H9 (cell line): ENCODE measurements around the gene LIPM. TPM values are rescaled to one million over a fixed set of nuclear protein-coding genes. Genes with fewer than 3 reads are reported as not detected.

Experiments
- DNase-seq: peaks from one replicate; pipeline ENCODE4 v3.0.0-alpha.2; 2017
- H2AFZ ChIP-seq: one replicate; pipeline ENCODE4 v1.6.1; 2013; ENCODE audit warnings: mild to moderate bottlenecking, low read length, control low read depth, moderate library complexity
- H2AK5ac ChIP-seq: 2 replicates; pipeline ENCODE4 v1.6.1; 2013; ENCODE audit warnings: low read length, control low read depth, mixed read lengths; ENCODE audit not compliant: insufficient read length
- H2BK120ac ChIP-seq: one replicate; pipeline ENCODE4 v1.6.1; 2013; ENCODE audit warnings: low read depth, mild to moderate bottlenecking, low read length, control low read depth, inconsistent platforms; ENCODE audit not compliant: poor library complexity, severe bottlenecking
- H2BK12ac ChIP-seq: 2 replicates; pipeline ENCODE4 v1.6.1; 2013; ENCODE audit warnings: low read length, control low read depth, mixed read lengths, low read depth; ENCODE audit not compliant: insufficient read length
- H2BK15ac ChIP-seq: 2 replicates; pipeline ENCODE4 v1.6.1; 2013; ENCODE audit warnings: low read depth, low read length, control low read depth
- H2BK20ac ChIP-seq: one replicate; pipeline ENCODE4 v1.6.1; 2013; ENCODE audit warnings: low read depth, mild to moderate bottlenecking, low read length, control low read depth, inconsistent platforms; ENCODE audit not compliant: poor library complexity, severe bottlenecking
- H2BK5ac ChIP-seq: 2 replicates; pipeline ENCODE4 v1.6.1; 2013; ENCODE audit warnings: low read length, control low read depth, mixed read lengths; ENCODE audit not compliant: insufficient read length
- H3K14ac ChIP-seq: 2 replicates; pipeline ENCODE4 v1.6.1; 2013; ENCODE audit warnings: low read length, control low read depth; ENCODE audit not compliant: insufficient read depth
- H3K18ac ChIP-seq: 2 replicates; pipeline ENCODE4 v1.6.1; 2013; ENCODE audit warnings: low read depth, mild to moderate bottlenecking, mixed read lengths, low read length, control low read depth; ENCODE audit not compliant: insufficient read length
- H3K23ac ChIP-seq: 2 replicates; pipeline ENCODE4 v1.6.1; 2013; ENCODE audit warnings: low read length, control low read depth, mixed read lengths, low read depth; ENCODE audit not compliant: insufficient read length
- H3K23me2 ChIP-seq: 2 replicates; pipeline ENCODE4 v1.6.1; 2013; ENCODE audit warnings: low read depth, mild to moderate bottlenecking, mixed read lengths, low read length, control low read depth; ENCODE audit not compliant: insufficient read length, poor library complexity, severe bottlenecking
- H3K27ac ChIP-seq: 2 replicates; pipeline ENCODE4 v1.5.1; 2013; ENCODE audit warnings: low read length, control low read depth, mixed read lengths, low read depth; ENCODE audit not compliant: insufficient read length
- H3K27me3 ChIP-seq: 2 replicates; pipeline ENCODE4 v1.6.1; 2013; ENCODE audit warnings: low read length, control low read depth, inconsistent platforms; ENCODE audit not compliant: insufficient read depth
- H3K4ac ChIP-seq: 2 replicates; pipeline ENCODE4 v1.6.1; 2013; ENCODE audit warnings: low read depth, mild to moderate bottlenecking, control low read depth, inconsistent platforms, low read length, moderate library complexity
- H3K4me1 ChIP-seq: 2 replicates; pipeline ENCODE4 v1.6.1; 2013; ENCODE audit warnings: low read length, control low read depth, inconsistent platforms; ENCODE audit not compliant: insufficient read depth
- H3K4me2 ChIP-seq: 2 replicates; pipeline ENCODE4 v1.6.1; 2013; ENCODE audit warnings: low read length, control low read depth, mixed read lengths; ENCODE audit not compliant: insufficient read length, insufficient read depth
- H3K56ac ChIP-seq: 2 replicates; pipeline ENCODE4 v1.6.1; 2013; ENCODE audit warnings: low read depth, mild to moderate bottlenecking, mixed read lengths, low read length, control low read depth; ENCODE audit not compliant: insufficient read length
- H3K79me1 ChIP-seq: 2 replicates; pipeline ENCODE4 v1.6.1; 2013; ENCODE audit warnings: low read depth, mild to moderate bottlenecking, moderate library complexity, low read length, control low read depth, inconsistent platforms; ENCODE audit not compliant: insufficient read depth, poor library complexity, severe bottlenecking
- H3K79me2 ChIP-seq: 2 replicates; pipeline ENCODE4 v1.6.1; 2013; ENCODE audit warnings: low read length, control low read depth, inconsistent platforms; ENCODE audit not compliant: insufficient read depth
- H3K9ac ChIP-seq: 2 replicates; pipeline ENCODE4 v1.6.1; 2013; ENCODE audit warnings: low read length, control low read depth, mixed read lengths; ENCODE audit not compliant: insufficient read length; ENCODE audit errors: extremely low read depth
- H3K9me3 ChIP-seq: one replicate; pipeline ENCODE4 v1.6.1; 2013; ENCODE audit warnings: low read depth, low read length, inconsistent platforms; ENCODE audit not compliant: control insufficient read depth
- H3T11ph ChIP-seq: one replicate; pipeline ENCODE4 v1.6.1; 2013; ENCODE audit warnings: mild to moderate bottlenecking, low read length, control low read depth, inconsistent platforms
- H4K20me1 ChIP-seq: one replicate; pipeline ENCODE4 v1.6.1; 2013; ENCODE audit not compliant: control insufficient read depth, insufficient read length, insufficient read depth
- H4K5ac ChIP-seq: 2 replicates; pipeline ENCODE4 v1.6.1; 2013; ENCODE audit warnings: low read depth, mild to moderate bottlenecking, mixed read lengths, low read length, control low read depth; ENCODE audit not compliant: insufficient read length
- H4K8ac ChIP-seq: replicated peaks from 2 replicates; pipeline ENCODE4 v1.6.1; 2013; ENCODE audit warnings: low read length, control low read depth, mixed read lengths, low read depth; ENCODE audit not compliant: insufficient read length
- H4K91ac ChIP-seq: 2 replicates; pipeline ENCODE4 v1.6.1; 2013; ENCODE audit warnings: low read depth, mild to moderate bottlenecking, moderate library complexity, mixed read lengths, low read length, control low read depth; ENCODE audit not compliant: insufficient read length
- H3K27ac Mint-ChIP-seq, 3 experiments: 2 replicates in 2 of 3; 3 replicates in 1 of 3; pipeline ENCODE4 v1.8.0; 2020 to 2021; ENCODE audit warnings: mixed read lengths in 3 of 3, mild to moderate bottlenecking in 1 of 3, moderate library complexity in 1 of 3
- H3K27me3 Mint-ChIP-seq: 2 replicates; pipeline ENCODE4 v1.8.0; 2021; ENCODE audit warnings: low read depth, mild to moderate bottlenecking, moderate library complexity, mixed read lengths
- H3K36me3 Mint-ChIP-seq, 3 experiments: 2 replicates in 2 of 3; 3 replicates in 1 of 3; pipeline ENCODE4 v1.8.0; 2020 to 2021; ENCODE audit warnings: low read depth in 3 of 3, mixed read lengths in 3 of 3; ENCODE audit not compliant: insufficient read depth in 1 of 3
- H3K4me1 Mint-ChIP-seq, 2 experiments: 2 replicates each; pipeline ENCODE4 v1.8.0; 2020; ENCODE audit warnings: mixed read lengths in 2 of 2
- H3K4me3 Mint-ChIP-seq, 2 experiments: 2 replicates in 1 of 2; 3 replicates in 1 of 2; pipeline ENCODE4 v1.8.0; 2020 to 2021; ENCODE audit warnings: mild to moderate bottlenecking in 2 of 2, mixed read lengths in 2 of 2, moderate library complexity in 1 of 2
- H3K9me3 Mint-ChIP-seq, 2 experiments: 2 replicates in 1 of 2; 3 replicates in 1 of 2; pipeline ENCODE4 v1.8.0; 2020; ENCODE audit warnings: mild to moderate bottlenecking in 2 of 2, mixed read lengths in 2 of 2, moderate library complexity in 1 of 2
- CTCF ChIP-seq: fragments of 200-600 bp; sonication (generic); conservative IDR thresholded peaks from 3 replicates; pipeline ENCODE4 v1.8.0; 2021; ENCODE audit warnings: antibody characterized with exemption, mild to moderate bottlenecking
- WGBS: extraction: QIAGEN DNeasy Blood & Tissue Kit; methylation state at CpG from one replicate; pipeline ENCODE4 v1.1.7; 2013; ENCODE audit warnings: missing lambda C conversion rate, low lambda C conversion rate, mixed read lengths; ENCODE audit not compliant: insufficient read length; ENCODE audit errors: extremely low coverage; 5-methylcytosine and 5-hydroxymethylcytosine counted together
- total RNA-seq: library from RNA; stranded (reverse); gene quantifications from 2 replicates; pipeline ENCODE4 v1.2.1, GENCODE V29; 2021

LIPM gene
- total RNA-seq, 1 experiment from 2014 or later: not detected

- no peak for DNase-seq
- Histone ChIP-seq H3K23ac (no peak overlapping the region), H3K4me1 (no peaks in the 10 kb centered on the region; the same call in none of the 2 replicates), H3K79me2 (no peaks in the 10 kb centered on the region), H4K8ac (no peak overlapping the region), H3K4me2 (no peak overlapping the region), H4K5ac (no peak overlapping the region), H2AK5ac (no peak overlapping the region), H3K23me2 (no peaks in the 10 kb centered on the region), H2BK120ac (no peak overlapping the region), H3K14ac (no peak overlapping the region), H3K18ac (no peak overlapping the region), H3K9me3 (no peaks in the 10 kb centered on the region), H3K79me1 (no peaks in the 10 kb centered on the region), H2BK5ac (no peak overlapping the region), H2AFZ (no peak overlapping the region), H3T11ph (no peak overlapping the region), H2BK20ac (no peak overlapping the region), H2BK12ac (no peak overlapping the region), H3K27ac (no peak overlapping the region), H3K56ac (no peak overlapping the region), H3K9ac (no peak overlapping the region), H4K20me1 (no peaks in the 10 kb centered on the region), H3K4ac (no peak overlapping the region), H3K27me3 (no peaks in the 10 kb centered on the region), H2BK15ac (no peak overlapping the region), H4K91ac (no peak overlapping the region)
- WGBS: no CpG with 5 or more reads among the region's 3 CpGs
- H3K4me3 Mint-ChIP-seq: no peak overlapping the region
- no peak for TF ChIP-seq CTCF
- H3K27me3 Mint-ChIP-seq: no peaks in the 10 kb centered on the region
- H3K36me3 Mint-ChIP-seq: no peaks in the 10 kb centered on the region
- H3K4me1 Mint-ChIP-seq: peaks cover 12 to 13% of the 10 kb centered on the region in 2 experiments
- H3K27ac Mint-ChIP-seq: no peak overlapping the region
- H3K9me3 Mint-ChIP-seq: no peaks in the 10 kb centered on the region; a peak in 1 of 5 replicates
These were observed 52.2 kb downstream of the LIPM start for GRCh38 chr10:88854684-88855083.
